ENCODE measurements around the gene PSORS1C1.

Gene PSORS1C1

GRCh38 chr6:31070711-31071197, 43.8 kb upstream of the PSORS1C1 start:
- H2AFZ ChIP-seq: peak overlapping the region; percentile 30
- no peaks in the 10 kb centered on the region for H3K36me3 ChIP-seq (ENCODE audit: control insufficient read depth, insufficient read depth, low read length)
- H3K9me3 ChIP-seq (ENCODE audit: control insufficient read depth, low read length): no peaks in the 10 kb centered on the region
- H3K27me3 ChIP-seq (ENCODE audit: control insufficient read depth, insufficient read depth, low read length): no peaks in the 10 kb centered on the region
- no peak overlapping the region for H3K4me2 ChIP-seq (ENCODE audit: low read length)
- H3K9ac ChIP-seq: no peak overlapping the region
- no peak overlapping the region for H3K4me3 ChIP-seq (ENCODE audit: low read depth, low read length)
- peak; percentile 45 for TF ChIP-seq CTCF (IDR thresholded peaks at IDR 0.05)
- peaks cover 8% of the 10 kb centered on the region for H3K4me1 ChIP-seq
- H3K27ac ChIP-seq: no peak overlapping the region
- H3K79me2 ChIP-seq: no peaks in the 10 kb centered on the region

GRCh38 chr6:31074401-31074800, 40.2 kb upstream of the PSORS1C1 start:
- TF ChIP-seq CTCF (IDR thresholded peaks at IDR 0.05): no peak
- Histone ChIP-seq H3K36me3 (ENCODE audit: control insufficient read depth, insufficient read depth, low read length) (no peaks in the 10 kb centered on the region), H3K4me2 (ENCODE audit: low read length) (no peak overlapping the region), H3K79me2 (no peaks in the 10 kb centered on the region), H3K4me1 (peaks cover 8% of the 10 kb centered on the region), H3K27ac (no peak overlapping the region), H3K27me3 (ENCODE audit: control insufficient read depth, insufficient read depth, low read length) (no peaks in the 10 kb centered on the region), H3K9ac (no peak overlapping the region), H3K9me3 (ENCODE audit: control insufficient read depth, low read length) (no peaks in the 10 kb centered on the region), H2AFZ (peak overlapping the region; percentile 25), H3K4me3 (ENCODE audit: low read depth, low read length) (no peak overlapping the region)

- Histone ChIP-seq H3K27ac (no peak overlapping the region), H3K36me3 (ENCODE audit: control insufficient read depth, insufficient read depth, low read length) (no peaks in the 10 kb centered on the region), H3K4me1 (peaks cover 8% of the 10 kb centered on the region), H3K9me3 (ENCODE audit: control insufficient read depth, low read length) (no peaks in the 10 kb centered on the region), H3K4me3 (ENCODE audit: low read depth, low read length) (no peak overlapping the region), H3K27me3 (ENCODE audit: control insufficient read depth, insufficient read depth, low read length) (no peaks in the 10 kb centered on the region), H3K4me2 (ENCODE audit: low read length) (no peak overlapping the region), H3K79me2 (no peaks in the 10 kb centered on the region), H3K9ac (no peak overlapping the region), H2AFZ (no peak overlapping the region)
- no peak for TF ChIP-seq CTCF (IDR thresholded peaks at IDR 0.05)
Observed at GRCh38 chr6:31075528-31075927, 39.1 kb upstream of the PSORS1C1 start.

- TF ChIP-seq CTCF (IDR thresholded peaks at IDR 0.05): no peak
- no peak overlapping the region for H2AFZ ChIP-seq
- no peaks in the 10 kb centered on the region for H3K79me2 ChIP-seq
- no peak overlapping the region for H3K4me2 ChIP-seq (ENCODE audit: low read length)
- no peak overlapping the region for H3K4me3 ChIP-seq (ENCODE audit: low read depth, low read length)
- no peaks in the 10 kb centered on the region for H3K27me3 ChIP-seq (ENCODE audit: control insufficient read depth, insufficient read depth, low read length)
- H3K36me3 ChIP-seq (ENCODE audit: control insufficient read depth, insufficient read depth, low read length): no peaks in the 10 kb centered on the region
- no peaks in the 10 kb centered on the region for H3K9me3 ChIP-seq (ENCODE audit: control insufficient read depth, low read length)
- peaks cover 8% of the 10 kb centered on the region for H3K4me1 ChIP-seq
- no peak overlapping the region for H3K27ac ChIP-seq
- H3K9ac ChIP-seq: no peak overlapping the region
Observed at GRCh38 chr6:31076611-31077010, 38.0 kb upstream of the PSORS1C1 start.

GRCh38 chr6:31079656-31080261, 34.8 kb upstream of the PSORS1C1 start:
- TF ChIP-seq CTCF (IDR thresholded peaks at IDR 0.05): peak; percentile 92
- Histone ChIP-seq H3K36me3 (ENCODE audit: control insufficient read depth, insufficient read depth, low read length) (no peaks in the 10 kb centered on the region), H2AFZ (peak overlapping the region; percentile 62), H3K27me3 (ENCODE audit: control insufficient read depth, insufficient read depth, low read length) (no peaks in the 10 kb centered on the region), H3K4me3 (ENCODE audit: low read depth, low read length) (no peak overlapping the region), H3K27ac (no peak overlapping the region), H3K4me1 (no peaks in the 10 kb centered on the region), H3K9ac (no peak overlapping the region), H3K79me2 (no peaks in the 10 kb centered on the region), H3K4me2 (ENCODE audit: low read length) (no peak overlapping the region), H3K9me3 (ENCODE audit: control insufficient read depth, low read length) (no peaks in the 10 kb centered on the region)

All from parathyroid adenoma (tissue), 2 donors.